Osteocyte (in vitro differentiated cells): ENCODE measurements around the gene APH1B. TPM values are rescaled to one million over a fixed set of nuclear protein-coding genes. Genes with fewer than 3 reads are reported as not detected.

Experiments
- DNase-seq: peaks from one replicate; pipeline ENCODE4 v3.0.0; 2021; ENCODE audit warnings: mixed read lengths; ENCODE audit not compliant: unreplicated experiment; ENCODE audit errors: extremely low spot score
- H3K27ac Mint-ChIP-seq: one replicate; pipeline ENCODE4 v1.8.0; 2021; ENCODE audit warnings: mild to moderate bottlenecking, mixed read lengths; ENCODE audit not compliant: unreplicated experiment
- H3K27me3 Mint-ChIP-seq: one replicate; pipeline ENCODE4 v1.8.0; 2021; ENCODE audit warnings: mixed read lengths; ENCODE audit not compliant: unreplicated experiment
- H3K36me3 Mint-ChIP-seq: one replicate; pipeline ENCODE4 v1.8.0; 2021; ENCODE audit warnings: mixed read lengths; ENCODE audit not compliant: unreplicated experiment
- H3K4me1 Mint-ChIP-seq: one replicate; pipeline ENCODE4 v1.8.0; 2021; ENCODE audit warnings: mixed read lengths; ENCODE audit not compliant: unreplicated experiment
- H3K4me3 Mint-ChIP-seq: one replicate; pipeline ENCODE4 v1.8.0; 2021; ENCODE audit warnings: mild to moderate bottlenecking, moderate library complexity, mixed read lengths; ENCODE audit not compliant: unreplicated experiment
- H3K9me3 Mint-ChIP-seq: one replicate; pipeline ENCODE4 v1.8.0; 2021; ENCODE audit warnings: mixed read lengths; ENCODE audit not compliant: unreplicated experiment
- total RNA-seq: library from RNA; stranded (reverse); gene quantifications from 2 replicates; pipeline ENCODE4 v1.2.1, GENCODE V29; 2021
- TF ChIP-seq, protein P1 (sequence below): fragments of 200-600 bp; sonication (generic); IDR thresholded peaks from 2 replicates; pipeline ENCODE4 v1.5.0; 2021; ENCODE audit warnings: antibody characterized with exemption, mild to moderate bottlenecking, moderate library complexity

The APH1B gene
- total RNA-seq, 1 donor from 2014 or later, result 13.9 TPM

DNA sequence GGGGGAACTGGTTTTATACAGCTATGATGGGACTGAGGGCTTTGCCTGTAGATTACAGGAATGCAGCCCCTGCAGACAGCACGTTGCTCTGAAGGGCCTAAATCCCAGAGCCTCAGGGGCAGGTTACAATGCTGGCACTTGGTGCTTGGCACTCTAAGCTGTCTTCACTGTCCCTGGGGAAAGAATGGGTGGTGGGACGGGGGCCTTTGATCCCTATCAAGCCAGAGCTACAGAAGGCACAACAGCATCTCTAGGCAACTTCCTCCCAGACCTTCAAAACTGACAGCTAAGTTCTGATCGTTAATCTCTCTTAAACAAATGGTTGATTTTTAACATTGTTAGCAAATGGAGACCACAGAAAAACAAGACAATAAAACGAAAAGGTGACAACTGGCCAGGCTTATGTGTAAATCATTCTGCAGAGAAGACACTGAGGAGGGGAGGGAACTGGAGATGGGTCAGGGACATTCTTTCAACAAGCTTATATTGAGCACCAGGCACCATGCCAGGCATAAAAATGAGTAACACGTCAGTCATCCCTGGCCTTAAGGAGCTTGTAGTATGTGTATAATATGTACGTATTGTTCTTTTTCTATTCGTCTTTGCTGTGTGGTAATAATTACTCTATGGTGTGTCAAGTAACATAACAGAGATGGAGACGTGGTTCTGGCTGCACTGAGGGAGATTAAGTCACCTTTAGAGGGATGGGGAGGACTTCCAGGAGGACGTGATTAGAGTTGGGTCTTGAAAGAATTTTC is 55.1 kb downstream of the APH1B start:
- Mint-ChIP-seq H3K27me3 (no peaks in the 10 kb centered on the region), H3K4me3 (no peak overlapping the region), H3K36me3 (no peaks in the 10 kb centered on the region), H3K27ac (peak overlapping the region; percentile 25), H3K9me3 (no peaks in the 10 kb centered on the region), H3K4me1 (peaks cover 23% of the 10 kb centered on the region)
- no peak for DNase-seq
- TF ChIP-seq, protein P1, sequence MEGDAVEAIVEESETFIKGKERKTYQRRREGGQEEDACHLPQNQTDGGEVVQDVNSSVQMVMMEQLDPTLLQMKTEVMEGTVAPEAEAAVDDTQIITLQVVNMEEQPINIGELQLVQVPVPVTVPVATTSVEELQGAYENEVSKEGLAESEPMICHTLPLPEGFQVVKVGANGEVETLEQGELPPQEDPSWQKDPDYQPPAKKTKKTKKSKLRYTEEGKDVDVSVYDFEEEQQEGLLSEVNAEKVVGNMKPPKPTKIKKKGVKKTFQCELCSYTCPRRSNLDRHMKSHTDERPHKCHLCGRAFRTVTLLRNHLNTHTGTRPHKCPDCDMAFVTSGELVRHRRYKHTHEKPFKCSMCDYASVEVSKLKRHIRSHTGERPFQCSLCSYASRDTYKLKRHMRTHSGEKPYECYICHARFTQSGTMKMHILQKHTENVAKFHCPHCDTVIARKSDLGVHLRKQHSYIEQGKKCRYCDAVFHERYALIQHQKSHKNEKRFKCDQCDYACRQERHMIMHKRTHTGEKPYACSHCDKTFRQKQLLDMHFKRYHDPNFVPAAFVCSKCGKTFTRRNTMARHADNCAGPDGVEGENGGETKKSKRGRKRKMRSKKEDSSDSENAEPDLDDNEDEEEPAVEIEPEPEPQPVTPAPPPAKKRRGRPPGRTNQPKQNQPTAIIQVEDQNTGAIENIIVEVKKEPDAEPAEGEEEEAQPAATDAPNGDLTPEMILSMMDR, result no peak

DNA sequence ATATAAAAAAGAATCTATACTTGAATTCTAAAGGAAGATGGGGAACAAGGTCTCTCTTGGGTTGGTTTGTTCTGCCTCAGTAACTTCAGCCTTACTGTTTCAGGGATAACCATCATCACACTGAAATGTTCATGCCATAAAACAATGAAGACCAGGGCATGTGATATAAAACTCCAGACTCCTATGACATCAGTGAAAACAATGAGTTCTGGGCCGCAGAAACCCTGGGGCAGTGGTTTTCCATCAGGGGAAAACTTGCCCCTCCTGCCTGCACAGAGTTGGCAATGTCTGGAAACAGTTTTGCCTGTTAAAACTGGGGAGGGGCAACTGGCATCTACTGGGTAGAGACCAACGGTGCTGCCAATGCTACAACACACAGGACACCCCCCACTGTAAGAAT is 57.4 kb downstream of the APH1B start:
- Mint-ChIP-seq H3K27ac (no peak overlapping the region), H3K9me3 (no peaks in the 10 kb centered on the region), H3K36me3 (peaks cover 2% of the 10 kb centered on the region), H3K27me3 (peaks cover 5% of the 10 kb centered on the region), H3K4me3 (no peak overlapping the region), H3K4me1 (peaks cover 23% of the 10 kb centered on the region)
- TF ChIP-seq, protein P1, result no peak
- no peak for DNase-seq

DNA sequence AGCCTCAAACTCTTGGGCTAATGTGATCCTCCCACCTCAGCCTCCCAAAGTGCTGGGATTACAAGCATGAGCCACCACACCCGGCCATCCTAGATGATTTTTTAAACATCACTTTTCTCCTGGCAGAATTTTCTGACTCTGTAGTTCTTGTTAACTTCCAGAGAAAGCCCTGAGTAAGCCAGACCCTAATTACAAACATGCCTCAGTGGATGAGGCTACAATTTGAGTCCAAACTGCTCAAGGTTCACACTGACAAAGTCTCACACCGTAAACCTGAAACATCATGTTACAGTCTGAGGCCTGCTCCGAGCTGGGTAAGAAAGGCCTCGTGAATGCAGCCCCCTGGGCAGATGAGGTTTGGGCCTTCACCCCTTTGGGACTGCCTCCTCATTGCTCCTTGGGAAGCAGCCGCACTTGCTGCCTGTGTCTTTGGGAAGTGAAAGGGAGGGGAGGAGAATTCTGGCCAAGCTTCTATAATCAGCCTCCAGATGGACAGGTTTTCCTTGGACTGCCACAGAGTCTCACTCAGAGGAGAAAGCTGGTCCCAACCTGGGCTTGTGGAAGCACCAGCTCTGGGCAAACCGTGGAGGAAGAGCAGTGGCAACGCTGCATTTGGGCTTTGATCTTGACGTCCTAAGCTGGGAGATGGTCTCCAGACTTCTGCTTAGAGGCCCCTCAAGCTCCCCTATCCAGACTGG is 58.3 kb downstream of the APH1B start:
- Mint-ChIP-seq H3K27me3 (peaks cover 13% of the 10 kb centered on the region), H3K9me3 (no peaks in the 10 kb centered on the region), H3K4me1 (peaks cover 20% of the 10 kb centered on the region), H3K27ac (no peak overlapping the region), H3K36me3 (peaks cover 4% of the 10 kb centered on the region), H3K4me3 (no peak overlapping the region)
- DNase-seq, result no peak
- TF ChIP-seq, protein P1, result no peak

DNA sequence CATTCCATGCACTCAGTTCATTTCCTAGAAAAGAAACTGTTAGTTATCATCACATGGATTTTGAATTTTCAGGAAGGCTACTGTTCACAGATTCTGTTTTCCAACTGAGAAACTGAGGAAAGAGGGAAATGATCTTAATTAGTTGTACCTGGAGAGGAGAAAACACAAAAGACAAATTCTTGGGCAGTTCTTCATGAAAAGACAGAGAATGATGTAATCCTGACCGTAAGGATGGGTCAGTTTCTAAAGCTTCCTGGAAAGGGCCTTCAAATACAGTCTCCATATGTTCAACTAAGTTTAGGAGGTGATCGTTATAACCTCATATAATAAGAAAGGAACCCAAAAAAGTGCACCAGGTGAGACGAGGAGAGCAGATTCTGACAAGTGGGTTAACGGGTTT is 59.6 kb downstream of the APH1B start:
- TF ChIP-seq, protein P1, result no peak
- Mint-ChIP-seq H3K36me3 (peaks cover 4% of the 10 kb centered on the region), H3K4me1 (peaks cover 19% of the 10 kb centered on the region), H3K4me3 (no peak overlapping the region), H3K9me3 (no peaks in the 10 kb centered on the region), H3K27me3 (peaks cover 13% of the 10 kb centered on the region), H3K27ac (no peak overlapping the region)
- DNase-seq, result no peak

DNA sequence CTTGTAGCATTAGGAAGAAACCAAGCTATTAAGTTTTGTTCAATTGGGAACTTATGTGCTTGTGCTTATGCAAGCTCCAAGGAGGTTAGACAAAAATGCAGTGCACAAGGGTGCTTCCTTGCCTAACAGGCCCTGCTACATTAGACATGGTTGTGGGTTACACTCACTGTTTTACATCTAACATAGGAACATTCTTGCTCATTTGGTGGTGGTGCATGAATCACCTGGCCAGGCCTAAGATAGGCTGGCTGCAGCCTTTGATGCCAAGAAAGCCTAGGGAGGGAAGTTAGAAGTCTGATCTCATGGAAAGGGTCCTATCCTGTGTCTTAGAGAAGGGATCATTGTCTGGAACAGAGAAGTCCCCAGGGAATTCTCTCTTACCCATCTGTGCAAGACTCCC is 60.8 kb downstream of the APH1B start:
- peaks cover 4% of the 10 kb centered on the region for H3K36me3 Mint-ChIP-seq
- H3K4me3 Mint-ChIP-seq, result no peak overlapping the region
- TF ChIP-seq, protein P1, result no peak
- peaks cover 13% of the 10 kb centered on the region for H3K27me3 Mint-ChIP-seq
- no peaks in the 10 kb centered on the region for H3K9me3 Mint-ChIP-seq
- peaks cover 19% of the 10 kb centered on the region for H3K4me1 Mint-ChIP-seq
- H3K27ac Mint-ChIP-seq, result no peak overlapping the region
- no peak for DNase-seq
